ENCODE data around the gene C2CD4D.
"Not testable (repeated sequence)": the region's sequence is repeated elsewhere in the genome, so short reads cannot be mapped to it uniquely, and the experiment has no call there.

The C2CD4D gene

DNA sequence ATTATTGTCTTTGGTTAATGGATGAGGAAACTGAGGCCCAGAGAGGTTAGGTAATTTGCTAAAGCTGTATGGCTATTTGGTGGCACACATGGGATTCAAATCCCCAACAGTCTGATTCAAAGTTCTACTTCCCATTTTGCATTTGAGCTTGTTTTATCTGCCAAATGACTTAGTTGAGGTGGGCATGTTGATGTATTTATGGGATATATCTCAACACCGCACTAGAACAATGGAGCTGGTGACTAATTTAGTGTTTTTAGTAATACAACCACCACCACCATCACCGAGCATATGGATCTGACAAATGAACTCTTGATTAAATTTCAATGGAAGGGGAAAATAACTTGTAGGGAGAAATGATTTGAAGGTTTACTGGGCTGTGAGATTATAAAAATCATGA lies 42.8 kb upstream of the C2CD4D start:
- no peaks in the 10 kb centered on the region for H3K9me3 ChIP-seq (ENCODE audit: insufficient read depth, low read length)
- H3K27ac ChIP-seq (ENCODE audit: low read depth, low read length) = no peak overlapping the region
- no peaks in the 10 kb centered on the region for H3K9me2 ChIP-seq (replicated peaks; ENCODE audit: insufficient read depth, low read length)
- no peak overlapping the region for H3K4me2 ChIP-seq (ENCODE audit: low read depth, low read length, poor library complexity, severe bottlenecking)
- peaks cover 4% of the 10 kb centered on the region; the same call in 1 of the 2 replicates for H3K36me3 ChIP-seq (ENCODE audit: low read length)
- no peak for TF ChIP-seq EZH2phosphoT487 (conservative IDR thresholded peaks at IDR 0.05; ENCODE audit: low read length)
- TF ChIP-seq, protein P1, sequence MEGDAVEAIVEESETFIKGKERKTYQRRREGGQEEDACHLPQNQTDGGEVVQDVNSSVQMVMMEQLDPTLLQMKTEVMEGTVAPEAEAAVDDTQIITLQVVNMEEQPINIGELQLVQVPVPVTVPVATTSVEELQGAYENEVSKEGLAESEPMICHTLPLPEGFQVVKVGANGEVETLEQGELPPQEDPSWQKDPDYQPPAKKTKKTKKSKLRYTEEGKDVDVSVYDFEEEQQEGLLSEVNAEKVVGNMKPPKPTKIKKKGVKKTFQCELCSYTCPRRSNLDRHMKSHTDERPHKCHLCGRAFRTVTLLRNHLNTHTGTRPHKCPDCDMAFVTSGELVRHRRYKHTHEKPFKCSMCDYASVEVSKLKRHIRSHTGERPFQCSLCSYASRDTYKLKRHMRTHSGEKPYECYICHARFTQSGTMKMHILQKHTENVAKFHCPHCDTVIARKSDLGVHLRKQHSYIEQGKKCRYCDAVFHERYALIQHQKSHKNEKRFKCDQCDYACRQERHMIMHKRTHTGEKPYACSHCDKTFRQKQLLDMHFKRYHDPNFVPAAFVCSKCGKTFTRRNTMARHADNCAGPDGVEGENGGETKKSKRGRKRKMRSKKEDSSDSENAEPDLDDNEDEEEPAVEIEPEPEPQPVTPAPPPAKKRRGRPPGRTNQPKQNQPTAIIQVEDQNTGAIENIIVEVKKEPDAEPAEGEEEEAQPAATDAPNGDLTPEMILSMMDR (IDR thresholded peaks at IDR 0.05; ENCODE audit: insufficient read depth, low read length, poor library complexity, severe bottlenecking) = no peak
- no peak overlapping the region for H3K4me3 ChIP-seq (ENCODE audit: insufficient read depth, low read length, poor library complexity, severe bottlenecking)
- H3K9ac ChIP-seq (ENCODE audit: low read length) = no peak overlapping the region
- no peaks in the 10 kb centered on the region for H3F3A ChIP-seq (ENCODE audit: insufficient read depth)
- H3K27me3 ChIP-seq (ENCODE audit: low read length) = no peaks in the 10 kb centered on the region
- H3K79me2 ChIP-seq (ENCODE audit: insufficient read depth, low read length) = no peaks in the 10 kb centered on the region
- H4K20me1 ChIP-seq (ENCODE audit: low read depth, low read length) = no peaks in the 10 kb centered on the region
- no peak overlapping the region for H2AFZ ChIP-seq (ENCODE audit: low read depth, low read length, severe bottlenecking)

DNA sequence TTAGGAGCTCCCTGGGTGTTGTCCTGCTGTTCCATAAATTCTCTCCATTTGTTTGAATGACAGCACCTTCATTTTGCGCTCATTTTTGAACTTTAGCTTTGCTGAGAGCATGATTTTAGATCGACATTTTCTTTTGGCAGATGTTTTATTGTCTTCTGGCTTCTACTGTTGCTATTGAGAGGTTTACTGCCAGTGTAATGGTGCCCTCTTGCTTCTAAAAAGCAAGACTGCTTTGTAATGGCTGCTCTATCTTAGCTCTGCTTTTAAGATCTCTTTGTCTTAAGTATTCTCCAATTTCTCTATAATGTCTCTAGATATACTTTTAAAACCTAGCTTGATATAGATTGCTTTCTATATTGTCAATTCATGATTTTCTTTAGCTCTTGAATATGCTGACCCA lies 41.9 kb upstream of the C2CD4D start:
- H2AFZ ChIP-seq (ENCODE audit: low read depth, low read length, severe bottlenecking) = no peak overlapping the region
- no peaks in the 10 kb centered on the region for H3F3A ChIP-seq (ENCODE audit: insufficient read depth)
- H3K36me3 ChIP-seq (ENCODE audit: low read length) = peaks cover 4% of the 10 kb centered on the region; the same call in 1 of the 2 replicates
- H3K27ac ChIP-seq (ENCODE audit: low read depth, low read length) = no peak overlapping the region
- H3K9me3 ChIP-seq (ENCODE audit: insufficient read depth, low read length) = no peaks in the 10 kb centered on the region
- H4K20me1 ChIP-seq (ENCODE audit: low read depth, low read length) = no peaks in the 10 kb centered on the region
- H3K4me2 ChIP-seq (ENCODE audit: low read depth, low read length, poor library complexity, severe bottlenecking) = no peak overlapping the region
- no peak overlapping the region for H3K4me3 ChIP-seq (ENCODE audit: insufficient read depth, low read length, poor library complexity, severe bottlenecking)
- no peaks in the 10 kb centered on the region for H3K9me2 ChIP-seq (replicated peaks; ENCODE audit: insufficient read depth, low read length)
- H3K79me2 ChIP-seq (ENCODE audit: insufficient read depth, low read length) = no peaks in the 10 kb centered on the region
- H3K9ac ChIP-seq (ENCODE audit: low read length) = no peak overlapping the region
- TF ChIP-seq, protein P1 (IDR thresholded peaks at IDR 0.05; ENCODE audit: insufficient read depth, low read length, poor library complexity, severe bottlenecking) = no peak
- no peak for TF ChIP-seq EZH2phosphoT487 (conservative IDR thresholded peaks at IDR 0.05; ENCODE audit: low read length)
- H3K27me3 ChIP-seq (ENCODE audit: low read length) = no peaks in the 10 kb centered on the region

DNA sequence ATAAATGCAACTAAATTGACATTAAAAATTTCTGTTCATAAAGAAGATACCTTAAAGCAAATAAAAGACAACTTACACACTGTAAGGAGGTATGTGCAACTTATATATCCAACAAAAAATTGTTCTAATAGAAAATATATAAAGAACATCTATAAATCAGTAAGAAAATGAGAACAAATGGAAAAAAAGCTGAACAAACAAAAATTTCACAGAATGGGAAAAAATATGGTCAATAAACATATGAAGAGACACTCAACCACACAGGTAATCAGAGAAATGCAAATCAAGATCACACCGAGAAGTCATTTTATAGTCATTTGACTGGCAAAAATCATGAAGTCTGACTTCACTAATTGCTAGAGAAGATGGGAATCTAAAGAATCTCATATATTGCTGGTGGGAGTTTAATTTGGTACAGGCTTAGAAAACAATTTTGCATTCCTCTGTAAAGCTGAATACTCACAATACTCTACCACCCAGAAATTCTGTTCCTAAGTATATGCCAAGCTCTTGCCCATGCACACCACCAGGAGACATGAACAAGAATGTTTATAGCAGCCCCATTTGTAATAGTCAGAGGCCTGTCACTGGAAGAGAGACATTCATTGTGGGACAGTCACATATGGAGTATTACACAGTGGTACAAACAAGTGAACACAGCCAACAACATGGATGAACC lies 35.9 kb upstream of the C2CD4D start:
- Histone ChIP-seq H3K36me3 (ENCODE audit: low read length) (no peaks in the 10 kb centered on the region), H3K9me3 (ENCODE audit: insufficient read depth, low read length) (no peaks in the 10 kb centered on the region), H3K9me2 (replicated peaks; ENCODE audit: insufficient read depth, low read length) (no peaks in the 10 kb centered on the region), H3K4me2 (ENCODE audit: low read depth, low read length, poor library complexity, severe bottlenecking) (no peak overlapping the region), H3K27me3 (ENCODE audit: low read length) (no peaks in the 10 kb centered on the region), H3K27ac (ENCODE audit: low read depth, low read length) (no peak overlapping the region), H3K9ac (ENCODE audit: low read length) (no peak overlapping the region), H2AFZ (ENCODE audit: low read depth, low read length, severe bottlenecking) (no peak overlapping the region), H3K79me2 (ENCODE audit: insufficient read depth, low read length) (no peaks in the 10 kb centered on the region), H4K20me1 (ENCODE audit: low read depth, low read length) (no peaks in the 10 kb centered on the region), H3F3A (ENCODE audit: insufficient read depth) (no peaks in the 10 kb centered on the region), H3K4me3 (ENCODE audit: insufficient read depth, low read length, poor library complexity, severe bottlenecking) (no peak overlapping the region)
- no peak for TF ChIP-seq EZH2phosphoT487 (conservative IDR thresholded peaks at IDR 0.05; ENCODE audit: low read length)
- TF ChIP-seq, protein P1 (IDR thresholded peaks at IDR 0.05; ENCODE audit: insufficient read depth, low read length, poor library complexity, severe bottlenecking) = no peak

DNA sequence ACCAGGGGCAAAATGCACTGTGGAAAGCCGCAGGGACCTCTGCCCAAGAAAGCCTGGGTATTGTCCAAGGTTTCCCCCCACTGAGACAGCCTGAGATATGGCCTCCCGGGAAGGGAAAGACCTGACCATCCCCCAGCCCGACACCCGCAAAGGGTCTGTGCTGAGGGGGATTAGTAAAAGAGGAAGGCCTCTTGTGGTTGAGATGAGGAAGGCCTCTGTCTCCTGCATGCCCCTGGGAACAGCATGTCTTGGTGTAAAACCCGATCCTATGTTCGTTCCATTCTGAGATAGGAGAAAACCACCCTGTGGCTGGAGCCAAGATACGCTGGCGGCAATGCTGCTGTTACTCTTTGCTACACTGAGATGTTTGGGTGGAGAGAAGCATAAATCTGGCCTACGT lies 33.2 kb upstream of the C2CD4D start:
- H3F3A ChIP-seq (ENCODE audit: insufficient read depth); H2AFZ ChIP-seq (ENCODE audit: low read depth, low read length, severe bottlenecking); H3K9me3 ChIP-seq (ENCODE audit: insufficient read depth, low read length); H3K36me3 ChIP-seq (ENCODE audit: low read length); H3K4me3 ChIP-seq (ENCODE audit: insufficient read depth, low read length, poor library complexity, severe bottlenecking); H4K20me1 ChIP-seq (ENCODE audit: low read depth, low read length); H3K4me2 ChIP-seq (ENCODE audit: low read depth, low read length, poor library complexity, severe bottlenecking); H3K9me2 ChIP-seq (replicated peaks; ENCODE audit: insufficient read depth, low read length); H3K27ac ChIP-seq (ENCODE audit: low read depth, low read length); H3K79me2 ChIP-seq (ENCODE audit: insufficient read depth, low read length); H3K9ac ChIP-seq (ENCODE audit: low read length); H3K27me3 ChIP-seq (ENCODE audit: low read length): not testable (repeated sequence)

All from SU-DHL-6 (cell line).